Activated T-cell treated with anti-CD3 and anti-CD28 coated beads, Interleukin-2, amount 50 U/mL, for 24 hours (primary cell): ENCODE data around the gene MAN2A2.
"Not testable (repeated sequence)": the region's sequence is repeated elsewhere in the genome, so short reads cannot be mapped to it uniquely, and the experiment has no call there.

Experiments used
- DNase-seq: peaks from one replicate; pipeline ENCODE4 v3.0.0-alpha.2; 2020
- H3K27ac Mint-ChIP-seq: 2 replicates; pipeline ENCODE4 v1.8.0; 2020; ENCODE audit warnings: mild to moderate bottlenecking, mixed read lengths
- H3K27me3 Mint-ChIP-seq: 2 replicates; pipeline ENCODE4 v1.8.0; 2020; ENCODE audit warnings: mixed read lengths
- H3K36me3 Mint-ChIP-seq: 2 replicates; pipeline ENCODE4 v1.8.0; 2020; ENCODE audit warnings: low read depth, mixed read lengths
- H3K4me1 Mint-ChIP-seq: 2 replicates; pipeline ENCODE4 v1.8.0; 2020; ENCODE audit warnings: low read depth, mixed read lengths
- H3K4me3 Mint-ChIP-seq: 2 replicates; pipeline ENCODE4 v1.8.0; 2020; ENCODE audit warnings: mild to moderate bottlenecking, moderate library complexity, mixed read lengths
- H3K9me3 Mint-ChIP-seq: 2 replicates; pipeline ENCODE4 v1.8.0; 2020; ENCODE audit warnings: mixed read lengths

The MAN2A2 gene

GRCh38 chr15:90901175-90902039 lies 1.7 kb upstream of the MAN2A2 start:
- Mint-ChIP-seq H3K27ac (peak overlapping the region; percentile 93), H3K27me3 (no peaks in the 10 kb centered on the region), H3K4me3 (peak overlapping the region; percentile 86), H3K36me3 (peaks cover 32% of the 10 kb centered on the region), H3K4me1 (peaks cover 30% of the 10 kb centered on the region), H3K9me3 (no peaks in the 10 kb centered on the region)
- no peak for DNase-seq

DNA sequence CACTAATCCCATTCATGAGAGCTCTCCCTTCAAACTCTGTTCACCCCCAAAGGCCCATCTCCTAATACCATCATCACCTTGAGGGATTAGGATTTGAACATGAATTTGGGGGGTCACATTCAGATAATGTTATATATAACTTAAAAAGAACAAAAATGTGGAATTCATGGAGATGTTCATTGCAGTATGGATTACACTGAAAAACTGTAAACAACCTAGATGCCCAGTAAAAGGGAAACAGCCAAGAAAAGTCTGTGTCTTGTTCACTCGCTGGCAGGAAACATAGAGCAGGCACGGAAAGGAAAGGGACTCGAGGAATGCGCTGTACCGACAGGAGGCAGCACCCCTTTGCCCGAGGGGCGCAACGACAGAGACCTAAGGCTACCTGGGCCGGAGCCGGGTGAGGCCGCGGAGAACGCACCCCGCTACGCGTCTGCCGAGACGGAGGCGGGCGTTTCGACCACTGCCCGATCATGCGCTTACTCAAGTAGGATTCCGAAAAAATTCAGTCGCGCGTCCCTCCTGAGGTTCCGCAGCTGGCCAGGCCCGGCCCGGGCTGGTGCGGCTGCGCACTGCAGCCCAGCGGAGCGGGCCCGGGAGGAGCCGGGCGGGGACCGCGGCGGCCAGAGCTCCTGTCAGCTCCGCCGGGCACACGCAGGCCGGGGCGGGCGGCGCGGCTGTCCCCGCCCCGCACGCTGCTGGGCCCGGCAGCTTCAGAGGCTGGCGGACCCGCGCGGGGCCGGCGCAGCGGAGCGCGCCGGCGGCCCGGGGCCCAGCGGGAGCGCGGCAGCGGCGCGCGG lies 862 bp upstream of the MAN2A2 start:
- Mint-ChIP-seq H3K27me3 (no peaks in the 10 kb centered on the region), H3K27ac (peak overlapping the region; percentile 93), H3K4me3 (peak overlapping the region; percentile 86), H3K9me3 (no peaks in the 10 kb centered on the region), H3K4me1 (peaks cover 30% of the 10 kb centered on the region), H3K36me3 (peaks cover 40% of the 10 kb centered on the region)
- DNase-seq = peak; percentile 85

DNA sequence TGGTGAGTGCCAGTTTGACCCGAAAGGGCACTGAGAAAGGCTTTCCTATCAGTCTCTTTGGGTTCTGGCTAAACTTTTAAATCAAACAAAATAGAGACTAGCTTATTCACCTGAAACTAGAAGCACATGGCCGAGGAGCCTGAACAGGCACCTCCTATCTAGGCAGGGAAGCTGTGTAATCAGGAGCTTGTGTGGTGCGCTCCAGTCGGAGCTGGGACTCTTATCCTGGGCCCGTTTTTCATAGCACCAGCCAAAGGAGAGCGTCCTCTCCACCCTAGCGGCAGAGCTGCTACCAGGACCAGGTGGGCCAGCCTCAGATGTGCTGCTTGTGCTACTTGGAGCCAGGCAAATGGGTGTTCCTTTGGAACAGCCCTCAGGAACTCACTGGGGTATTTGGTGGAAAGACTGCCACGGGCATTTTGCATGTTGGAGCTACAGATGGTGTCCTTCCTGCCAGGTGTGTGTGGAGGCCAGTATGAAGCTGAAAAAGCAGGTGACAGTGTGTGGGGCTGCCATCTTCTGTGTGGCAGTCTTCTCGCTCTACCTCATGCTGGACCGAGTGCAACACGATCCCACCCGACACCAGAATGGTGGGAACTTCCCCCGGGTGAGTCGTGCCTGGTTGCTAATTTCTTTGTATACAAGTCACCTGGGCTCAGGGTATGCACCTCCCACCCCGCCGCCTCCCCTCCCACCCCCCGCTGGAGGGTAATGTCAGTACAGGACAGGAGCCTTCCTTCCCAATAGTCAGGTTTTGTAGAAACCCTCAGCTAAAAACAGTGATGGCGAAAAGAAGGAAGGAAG lies 833 bp downstream of the MAN2A2 start:
- peak overlapping the region; percentile 82 for H3K4me3 Mint-ChIP-seq
- no peaks in the 10 kb centered on the region for H3K9me3 Mint-ChIP-seq
- no peaks in the 10 kb centered on the region for H3K27me3 Mint-ChIP-seq
- peaks cover 30% of the 10 kb centered on the region for H3K4me1 Mint-ChIP-seq
- DNase-seq = no peak
- peaks cover 54% of the 10 kb centered on the region for H3K36me3 Mint-ChIP-seq
- H3K27ac Mint-ChIP-seq = peak overlapping the region; percentile 89

DNA sequence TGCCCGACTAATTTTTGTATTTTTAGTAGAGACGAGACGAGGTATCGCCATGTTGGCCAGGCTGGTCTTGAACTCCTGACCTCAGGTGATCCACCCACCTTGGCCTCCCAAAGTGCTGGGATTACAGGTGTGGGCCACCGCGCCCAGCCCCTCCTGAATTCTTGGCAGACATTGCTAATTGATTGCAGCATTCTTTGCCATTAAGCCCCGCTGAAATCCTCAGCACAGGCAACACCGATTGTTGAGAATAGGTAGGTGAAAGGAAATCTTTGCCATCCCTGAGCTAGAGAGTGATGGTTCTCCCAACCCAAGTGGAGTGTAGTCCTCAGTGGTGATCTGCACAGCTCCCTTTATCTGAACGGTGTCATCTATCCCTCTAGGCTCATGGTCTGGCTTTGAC lies 1.6 kb downstream of the MAN2A2 start:
- no peak overlapping the region for H3K27ac Mint-ChIP-seq
- H3K36me3 Mint-ChIP-seq = peaks cover 62% of the 10 kb centered on the region
- H3K27me3 Mint-ChIP-seq = no peaks in the 10 kb centered on the region
- peaks cover 30% of the 10 kb centered on the region for H3K4me1 Mint-ChIP-seq
- no peaks in the 10 kb centered on the region for H3K9me3 Mint-ChIP-seq
- no peak for DNase-seq
- no peak overlapping the region for H3K4me3 Mint-ChIP-seq

DNA sequence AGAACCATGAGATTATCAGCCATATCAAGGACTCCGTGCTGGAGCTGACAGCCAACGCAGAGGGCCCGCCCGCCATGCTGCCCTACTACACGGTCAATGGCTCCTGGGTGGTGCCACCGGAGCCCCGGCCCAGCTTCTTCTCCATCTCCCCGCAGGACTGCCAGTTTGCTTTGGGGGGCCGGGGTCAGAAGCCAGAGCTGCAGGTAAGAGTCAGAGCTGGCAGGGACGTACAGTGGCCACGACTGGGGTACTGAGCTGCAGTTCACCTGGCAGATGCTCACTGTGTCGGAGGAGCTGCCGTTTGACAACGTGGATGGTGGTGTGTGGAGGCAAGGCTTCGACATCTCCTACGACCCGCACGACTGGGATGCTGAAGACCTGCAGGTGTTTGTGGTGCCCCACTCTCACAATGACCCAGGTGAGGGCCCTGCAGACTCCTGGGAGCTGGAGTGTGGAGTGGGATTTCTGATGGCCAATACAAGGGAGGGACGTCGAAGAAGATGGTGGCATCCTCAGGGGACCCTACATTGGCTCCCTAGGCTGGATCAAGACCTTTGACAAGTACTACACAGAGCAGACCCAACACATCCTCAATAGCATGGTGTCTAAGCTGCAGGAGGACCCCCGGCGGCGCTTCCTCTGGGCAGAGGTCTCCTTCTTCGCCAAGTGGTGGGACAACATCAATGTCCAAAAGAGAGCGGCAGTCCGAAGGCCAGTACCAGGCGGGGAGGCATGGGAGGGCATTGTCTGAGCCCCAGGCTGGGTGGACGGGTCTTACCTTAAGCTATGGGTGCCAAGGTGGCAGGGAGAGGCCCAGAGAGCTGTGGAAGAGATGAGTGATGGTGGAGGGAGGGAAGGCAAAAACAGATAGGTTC lies 2.4 kb downstream of the MAN2A2 start:
- Mint-ChIP-seq H3K9me3 (no peaks in the 10 kb centered on the region), H3K27ac (peak overlapping the region; percentile 8), H3K27me3 (no peaks in the 10 kb centered on the region), H3K4me3 (no peak overlapping the region), H3K4me1 (peaks cover 28% of the 10 kb centered on the region), H3K36me3 (peaks cover 70% of the 10 kb centered on the region)
- DNase-seq = no peak

- Mint-ChIP-seq H3K4me3 (no peak overlapping the region), H3K27ac (peak overlapping the region; percentile 8), H3K36me3 (peaks cover 78% of the 10 kb centered on the region)
Measured at GRCh38 chr15:90906181-90906849, 3.2 kb downstream of the MAN2A2 start.

GRCh38 chr15:90907051-90907660 lies 4.1 kb downstream of the MAN2A2 start:
- Mint-ChIP-seq H3K27me3 (no peaks in the 10 kb centered on the region), H3K4me3 (no peak overlapping the region), H3K36me3 (peaks cover 84% of the 10 kb centered on the region), H3K9me3 (no peaks in the 10 kb centered on the region), H3K4me1 (peaks cover 16% of the 10 kb centered on the region), H3K27ac (no peak overlapping the region)
- DNase-seq = no peak

More at GRCh38 chr15:90906181-90906849, 3.2 kb downstream of the MAN2A2 start:
- no peak for DNase-seq
- Mint-ChIP-seq H3K4me1 (peaks cover 25% of the 10 kb centered on the region), H3K27me3 (no peaks in the 10 kb centered on the region), H3K9me3 (no peaks in the 10 kb centered on the region)

DNA sequence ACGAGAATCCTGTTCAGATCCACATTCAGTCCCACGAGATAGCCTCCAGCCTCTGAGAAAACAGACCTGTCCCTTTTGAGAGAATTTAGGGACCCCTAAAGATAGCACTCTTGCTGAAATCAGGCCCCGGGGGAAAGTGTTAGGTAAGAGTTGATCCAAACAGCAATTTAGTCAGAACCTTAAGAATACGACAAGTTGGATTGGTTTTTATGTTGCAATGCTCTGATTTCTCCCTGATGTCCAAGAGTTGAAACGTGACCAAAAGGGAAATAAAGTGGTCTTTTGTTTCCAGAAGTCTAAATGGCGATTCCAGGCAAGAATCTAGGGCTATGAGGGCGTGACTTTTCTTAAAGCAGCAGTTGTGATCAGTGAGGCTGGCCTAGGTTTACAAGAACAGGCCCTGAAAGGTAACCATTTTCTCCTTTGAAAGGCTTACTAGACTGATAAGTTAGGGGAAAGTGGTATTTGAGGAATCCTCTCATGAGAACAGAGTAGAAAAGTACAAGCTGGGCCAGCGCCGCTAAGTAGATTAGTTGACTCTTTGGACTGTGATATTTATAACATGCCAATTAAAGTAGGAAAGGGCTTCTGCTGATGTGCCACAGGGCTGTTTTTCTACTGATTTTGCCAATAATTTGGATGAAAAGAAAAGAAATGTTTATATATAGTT lies 4.9 kb downstream of the MAN2A2 start:
- DNase-seq = no peak
- no peaks in the 10 kb centered on the region for H3K27me3 Mint-ChIP-seq
- peaks cover 92% of the 10 kb centered on the region for H3K36me3 Mint-ChIP-seq
- H3K4me3 Mint-ChIP-seq = no peak overlapping the region
- no peak overlapping the region for H3K27ac Mint-ChIP-seq
- no peaks in the 10 kb centered on the region for H3K9me3 Mint-ChIP-seq
- peaks cover 16% of the 10 kb centered on the region for H3K4me1 Mint-ChIP-seq

GRCh38 chr15:90909449-90909848 lies 6.3 kb downstream of the MAN2A2 start:
- not testable (repeated sequence) for DNase-seq, H3K4me3 Mint-ChIP-seq, H3K27me3 Mint-ChIP-seq, H3K4me1 Mint-ChIP-seq, H3K9me3 Mint-ChIP-seq
- peak overlapping the region; percentile 52 for H3K27ac Mint-ChIP-seq
- peaks cover 97% of the 10 kb centered on the region for H3K36me3 Mint-ChIP-seq

DNA sequence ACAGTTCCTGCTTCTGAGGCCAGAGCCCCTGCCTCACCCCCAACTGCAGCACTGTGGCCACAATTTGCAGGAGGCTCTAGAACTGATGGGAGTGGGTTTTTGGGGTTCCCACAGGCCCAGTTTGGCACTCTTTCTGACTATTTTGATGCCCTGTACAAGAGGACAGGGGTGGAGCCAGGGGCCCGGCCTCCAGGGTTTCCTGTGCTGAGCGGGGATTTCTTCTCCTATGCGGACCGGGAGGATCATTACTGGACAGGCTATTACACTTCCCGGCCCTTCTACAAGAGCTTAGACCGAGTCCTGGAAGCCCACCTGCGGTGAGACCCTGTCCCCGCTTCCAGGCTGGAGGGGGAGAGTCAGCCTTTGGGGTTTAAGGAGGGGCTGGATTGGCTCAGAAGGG lies 6.9 kb downstream of the MAN2A2 start:
- H3K36me3 Mint-ChIP-seq = peaks cover 97% of the 10 kb centered on the region
- H3K9me3 Mint-ChIP-seq = no peaks in the 10 kb centered on the region
- no peak overlapping the region for H3K4me3 Mint-ChIP-seq
- DNase-seq = no peak
- peaks cover 8% of the 10 kb centered on the region for H3K4me1 Mint-ChIP-seq
- H3K27me3 Mint-ChIP-seq = no peaks in the 10 kb centered on the region
- H3K27ac Mint-ChIP-seq = no peak overlapping the region

- Mint-ChIP-seq H3K4me3 (no peak overlapping the region), H3K27ac (no peak overlapping the region), H3K4me1 (peaks cover 3% of the 10 kb centered on the region), H3K36me3 (peaks cover 97% of the 10 kb centered on the region), H3K9me3 (no peaks in the 10 kb centered on the region), H3K27me3 (no peaks in the 10 kb centered on the region)
- DNase-seq = no peak
Measured at GRCh38 chr15:90910441-90911301, 7.6 kb downstream of the MAN2A2 start.

- no peak for DNase-seq
- Mint-ChIP-seq H3K27me3 (no peaks in the 10 kb centered on the region), H3K4me3 (no peak overlapping the region), H3K9me3 (no peaks in the 10 kb centered on the region), H3K4me1 (no peaks in the 10 kb centered on the region), H3K27ac (no peak overlapping the region), H3K36me3 (peaks cover 97% of the 10 kb centered on the region)
Measured at GRCh38 chr15:90911302-90911623, 8.2 kb downstream of the MAN2A2 start.
